ENCODE results near the gene ERC2.

DNA sequence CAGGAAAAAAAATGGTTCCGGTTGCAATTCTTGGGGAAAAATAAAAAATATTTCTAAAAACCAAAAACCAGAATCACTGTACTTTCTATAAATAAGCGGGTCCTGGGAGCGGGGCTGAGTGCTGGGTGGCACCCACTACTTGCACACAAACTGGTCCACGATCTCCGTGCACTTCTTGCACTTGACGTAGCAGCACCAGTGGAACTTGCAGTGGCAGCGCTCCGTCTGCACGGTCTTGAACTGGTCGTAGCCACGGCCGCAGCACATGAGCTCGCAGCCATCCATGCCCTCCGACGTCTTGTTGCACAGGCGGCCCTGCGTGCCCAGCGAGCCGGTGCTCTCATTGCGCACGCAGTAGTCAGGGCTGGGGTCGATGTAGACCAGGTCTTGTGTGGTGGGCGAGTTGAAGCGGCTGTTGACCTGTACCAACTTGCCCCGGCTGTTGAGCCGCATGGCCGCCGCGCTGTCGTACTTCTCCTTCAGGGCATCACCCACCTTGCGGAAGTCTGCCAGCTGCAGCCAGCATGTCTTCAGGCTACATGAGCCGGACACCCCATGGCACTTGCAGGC, 998.2 kb downstream of the ERC2 start:
- no peak for TF ChIP-seq ZNF514 (tag by site-specific recombination; IDR thresholded peaks at IDR 0.05)
- no peak for TF ChIP-seq GLIS2 (tag by site-specific recombination; IDR thresholded peaks at IDR 0.05)
- TF ChIP-seq ZNF48 (tag by site-specific recombination; IDR thresholded peaks at IDR 0.05): no peak

All from HEK293 (cell line).